DMS153 (cell line): ENCODE measurements around the gene RFX7.

Experiments used
- DNase-seq: peaks from one replicate; lab custom pipeline; 2025; lab: John Stamatoyannopoulos, UW

Gene RFX7

DNA sequence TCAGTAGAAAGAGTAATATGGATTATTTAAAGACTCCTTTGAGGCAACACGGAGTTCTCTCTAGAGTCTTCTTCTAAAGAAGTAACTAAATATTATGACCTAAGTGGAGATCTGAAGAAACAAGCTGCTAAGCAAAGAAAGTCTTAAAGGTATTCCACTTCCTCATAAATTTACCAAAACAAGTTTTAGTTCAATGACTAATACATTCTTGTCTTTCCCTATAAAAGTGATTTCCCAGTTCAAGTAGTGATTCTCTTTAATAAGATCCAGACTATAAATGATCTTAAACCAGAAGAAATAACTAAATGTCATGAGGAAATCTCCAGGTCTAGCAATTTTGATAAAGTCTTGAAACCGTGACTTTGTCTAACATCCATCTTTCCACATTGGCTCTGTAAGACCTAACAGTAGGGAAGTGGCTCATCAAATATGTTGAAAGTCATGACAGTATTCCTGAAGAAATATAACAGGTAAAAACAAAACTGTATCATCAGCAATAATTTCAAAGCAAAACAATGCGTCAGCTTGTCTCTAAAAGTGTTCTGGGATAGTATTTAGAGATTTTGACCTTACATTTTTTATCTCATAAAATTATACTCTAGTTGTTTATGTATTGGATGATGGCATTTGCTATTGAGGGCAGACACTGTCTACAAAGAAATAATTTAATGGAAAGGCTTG lies 198.5 kb downstream of the RFX7 start:
- DNase-seq: no peak

DNA sequence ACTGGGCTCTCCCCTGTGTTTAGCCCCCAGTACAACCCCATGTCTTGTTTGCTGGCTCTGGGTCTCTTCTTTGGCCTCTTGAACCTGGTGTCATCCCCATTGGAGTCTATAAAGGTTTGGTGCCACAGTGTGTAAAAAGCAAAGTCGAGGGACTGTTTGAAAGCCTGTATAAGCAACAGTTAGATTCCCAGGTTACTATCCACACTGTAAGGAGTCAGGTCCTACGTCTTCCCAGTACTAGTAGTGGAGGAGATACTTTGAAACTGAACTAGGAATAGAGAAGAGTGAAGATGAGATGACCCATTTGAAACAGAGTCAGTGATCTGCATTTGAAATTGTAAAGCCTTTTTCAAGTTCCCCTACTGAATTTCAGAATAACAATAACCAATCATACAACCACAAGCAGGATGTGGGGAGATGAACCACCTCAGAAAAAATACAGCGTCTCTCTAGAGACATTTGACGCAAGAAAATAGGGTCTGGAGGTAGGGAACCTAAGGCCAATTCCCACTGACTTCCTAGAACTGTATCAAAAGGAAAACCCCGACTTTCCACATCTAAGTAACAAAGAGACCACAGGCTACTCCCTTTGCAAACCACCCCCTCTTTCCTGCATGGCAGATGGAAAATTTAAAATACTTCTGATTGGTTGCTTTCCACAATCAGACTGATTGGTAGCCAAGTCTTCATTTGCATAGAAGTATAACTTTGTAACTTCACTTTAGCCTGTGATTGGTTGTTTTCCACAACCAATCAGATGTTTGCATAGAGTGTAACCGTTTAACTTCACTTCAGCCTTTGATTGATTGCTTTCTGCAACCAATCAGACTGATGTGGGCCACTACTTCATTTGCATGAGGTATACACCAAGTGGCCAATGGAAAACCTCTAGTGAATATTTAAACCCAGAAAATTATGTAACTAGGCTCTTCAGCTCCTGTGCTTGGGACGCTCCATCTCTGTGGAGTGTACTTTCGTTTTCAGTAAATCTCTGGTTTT lies 200.4 kb downstream of the RFX7 start:
- DNase-seq: no peak

DNA sequence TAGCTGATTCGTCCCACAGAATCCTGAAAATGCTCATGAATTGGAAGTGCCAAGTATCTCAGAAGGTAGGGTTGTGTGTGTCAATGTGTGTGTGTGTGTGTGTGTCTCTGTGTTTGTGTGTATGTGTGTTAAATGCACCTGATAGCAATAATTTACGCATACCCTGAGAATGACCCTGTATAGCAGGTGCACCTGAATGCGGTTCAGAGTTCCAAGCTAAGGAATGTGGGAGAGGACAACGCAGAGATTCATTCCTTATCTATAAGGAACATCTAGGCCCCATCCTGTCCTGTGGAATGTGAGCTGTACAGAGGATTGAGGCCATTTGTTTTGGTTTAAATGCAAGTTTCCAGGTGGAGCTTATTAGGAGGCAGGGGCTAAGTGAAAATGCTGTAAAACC lies 201.2 kb downstream of the RFX7 start:
- DNase-seq: no peak

- DNase-seq: no peak
Observed at GRCh38 chr15:56042031-56042430, 201.6 kb downstream of the RFX7 start.

- DNase-seq: peak; percentile 53
Observed at GRCh38 chr15:56040081-56041035, 203.3 kb downstream of the RFX7 start.

DNA sequence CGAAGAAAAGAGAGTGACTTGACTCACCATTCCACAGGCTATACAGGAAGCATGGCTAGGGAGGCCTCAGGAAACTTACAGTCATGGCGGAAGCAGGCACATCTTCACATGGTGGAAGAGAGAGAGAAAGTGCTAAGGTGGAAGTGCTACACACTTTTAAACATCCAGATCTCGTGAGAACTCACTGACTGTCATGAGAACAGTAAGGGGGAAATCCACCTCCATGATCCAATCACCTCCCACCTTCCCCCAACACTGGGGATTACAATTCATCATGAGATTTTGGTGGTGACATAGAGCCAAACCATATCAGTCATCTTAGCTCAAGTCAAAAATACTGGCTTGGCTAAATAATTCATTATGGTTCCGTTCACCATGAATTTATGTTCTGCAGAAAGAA lies 205.0 kb downstream of the RFX7 start:
- DNase-seq: no peak

GRCh38 chr15:56038015-56038414 lies 205.7 kb downstream of the RFX7 start:
- no peak for DNase-seq
